Measurements from ENCODE around the gene PITRM1. TPM values are rescaled to one million over a fixed set of nuclear protein-coding genes. Genes with fewer than 3 reads are reported as not detected.

The PITRM1 gene
- polyA plus RNA-seq, 2 of the 4 experiments (the other 2 are of a cell fraction): 45.9 to 64.5 TPM

GRCh38 chr10:3210251-3210877, 37.8 kb upstream of the PITRM1 start:
- CTCF ChIA-PET: interaction anchor here (1.2 to 3.0 kb wide), 3 partner anchors 10 to 17 kb away, joined by 4 to 22 read pairs (median 7); no protein-coding TSS in a partner anchor
- POLR2A ChIA-PET: no interaction called here
- FAIRE-seq: no peak

GRCh38 chr10:3208481-3209406, 36.2 kb upstream of the PITRM1 start:
- Histone ChIP-seq H3K4me1 (no peaks in the 10 kb centered on the region), H3K4me2 (no peak overlapping the region), H3K4me3 (no peak overlapping the region), H3K27ac (no peak overlapping the region), H3K9me3 (no peaks in the 10 kb centered on the region)
- no peak for DNase-seq (ENCODE audit: low read depth in 1 of 2, low spot score in 1 of 2)
- ChIA-PET CTCF (interaction anchor here (0.7 to 3.0 kb wide), 3 partner anchors 8 to 14 kb away, joined by 4 to 22 read pairs (median 4); no protein-coding TSS in a partner anchor), POLR2A (no interaction called here)
- no peak for ATAC-seq
- no peak for FAIRE-seq
- WGBS (ENCODE audit: missing lambda C conversion rate): 79% methylated on average over 17 of the region's 31 CpGs
- TF ChIP-seq EP300 (IDR thresholded peaks at IDR 0.05) (no peak), POLR2A (IDR thresholded peaks at IDR 0.05; ENCODE audit: low read length) (no peak), RFX5 (IDR thresholded peaks at IDR 0.05) (no peak), REST (IDR thresholded peaks at IDR 0.05) (no peak), FOSB (CRISPR knock-in tag; IDR thresholded peaks at IDR 0.05) (no peak)
- TF ChIP-seq, protein P1, sequence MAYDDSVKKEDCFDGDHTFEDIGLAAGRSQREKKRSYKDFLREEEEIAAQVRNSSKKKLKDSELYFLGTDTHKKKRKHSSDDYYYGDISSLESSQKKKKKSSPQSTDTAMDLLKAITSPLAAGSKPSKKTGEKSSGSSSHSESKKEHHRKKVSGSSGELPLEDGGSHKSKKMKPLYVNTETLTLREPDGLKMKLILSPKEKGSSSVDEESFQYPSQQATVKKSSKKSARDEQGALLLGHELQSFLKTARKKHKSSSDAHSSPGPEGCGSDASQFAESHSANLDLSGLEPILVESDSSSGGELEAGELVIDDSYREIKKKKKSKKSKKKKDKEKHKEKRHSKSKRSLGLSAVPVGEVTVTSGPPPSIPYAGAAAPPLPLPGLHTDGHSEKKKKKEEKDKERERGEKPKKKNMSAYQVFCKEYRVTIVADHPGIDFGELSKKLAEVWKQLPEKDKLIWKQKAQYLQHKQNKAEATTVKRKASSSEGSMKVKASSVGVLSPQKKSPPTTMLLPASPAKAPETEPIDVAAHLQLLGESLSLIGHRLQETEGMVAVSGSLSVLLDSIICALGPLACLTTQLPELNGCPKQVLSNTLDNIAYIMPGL (CRISPR knock-in tag; IDR thresholded peaks at IDR 0.05; ENCODE audit: borderline replicate concordance): no peak

More at GRCh38 chr10:3210251-3210877, 37.8 kb upstream of the PITRM1 start:
- H3K4me1 ChIP-seq: no peaks in the 10 kb centered on the region
- H3K4me2 ChIP-seq: no peak overlapping the region
- H3K27ac ChIP-seq: no peak overlapping the region
- DNase-seq (ENCODE audit: low read depth in 1 of 2, low spot score in 1 of 2) (no peak), ATAC-seq (no peak)
- 64% methylated on average over 10 of the region's 10 CpGs for WGBS (ENCODE audit: missing lambda C conversion rate)
- no peak for TF ChIP-seq ZNF302 (CRISPR knock-in tag; IDR thresholded peaks at IDR 0.05)
- no peak overlapping the region for H3K4me3 ChIP-seq
- H3K9me3 ChIP-seq: no peaks in the 10 kb centered on the region

GRCh38 chr10:3207351-3207750, 34.8 kb upstream of the PITRM1 start:
- ATAC-seq (no peak), DNase-seq (ENCODE audit: low read depth in 1 of 2, low spot score in 1 of 2) (no peak), FAIRE-seq (no peak)
- Histone ChIP-seq H3K4me2 (no peak overlapping the region), H3K4me1 (no peaks in the 10 kb centered on the region), H3K4me3 (no peak overlapping the region), H3K9me3 (no peaks in the 10 kb centered on the region), H3K27ac (no peak overlapping the region)
- ChIA-PET POLR2A (no interaction called here), CTCF (interaction anchor here (1.0 to 2.2 kb wide), 5 partner anchors 10 to 33 kb away, joined by 3 to 9 read pairs (median 4); no protein-coding TSS in a partner anchor)
- 67% methylated on average over 8 of the region's 8 CpGs for WGBS (ENCODE audit: missing lambda C conversion rate)
- TF ChIP-seq, protein P2, sequence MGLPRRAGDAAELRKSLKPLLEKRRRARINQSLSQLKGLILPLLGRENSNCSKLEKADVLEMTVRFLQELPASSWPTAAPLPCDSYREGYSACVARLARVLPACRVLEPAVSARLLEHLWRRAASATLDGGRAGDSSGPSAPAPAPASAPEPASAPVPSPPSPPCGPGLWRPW (IDR thresholded peaks at IDR 0.05): no peak
- TF ChIP-seq ESRRA (IDR thresholded peaks at IDR 0.05; ENCODE audit: borderline replicate concordance, low read length) (no peak), RAD21 (conservative IDR thresholded peaks at IDR 0.05 in 1 of 2, IDR thresholded peaks at IDR 0.05 in 1 of 2) (no peak), ZC3H11A (IDR thresholded peaks at IDR 0.05) (no peak), JUNB (IDR thresholded peaks at IDR 0.05) (no peak), FOSL2 (IDR thresholded peaks at IDR 0.05) (no peak), FOSL2 (CRISPR knock-in tag; IDR thresholded peaks at IDR 0.05) (no peak), HOXB13 (CRISPR knock-in tag; IDR thresholded peaks at IDR 0.05; ENCODE audit: low read depth) (no peak), HOXB5 (CRISPR knock-in tag; IDR thresholded peaks at IDR 0.05) (no peak), HEYL (CRISPR knock-in tag; IDR thresholded peaks at IDR 0.05) (no peak), E2F6 (IDR thresholded peaks at IDR 0.05; ENCODE audit: borderline replicate concordance, low read depth) (no peak), HOXA7 (CRISPR knock-in tag; IDR thresholded peaks at IDR 0.05) (no peak), EHF (CRISPR knock-in tag; IDR thresholded peaks at IDR 0.05) (no peak), CBX8 (IDR thresholded peaks at IDR 0.05) (no peak)
- TF ChIP-seq, protein P3, sequence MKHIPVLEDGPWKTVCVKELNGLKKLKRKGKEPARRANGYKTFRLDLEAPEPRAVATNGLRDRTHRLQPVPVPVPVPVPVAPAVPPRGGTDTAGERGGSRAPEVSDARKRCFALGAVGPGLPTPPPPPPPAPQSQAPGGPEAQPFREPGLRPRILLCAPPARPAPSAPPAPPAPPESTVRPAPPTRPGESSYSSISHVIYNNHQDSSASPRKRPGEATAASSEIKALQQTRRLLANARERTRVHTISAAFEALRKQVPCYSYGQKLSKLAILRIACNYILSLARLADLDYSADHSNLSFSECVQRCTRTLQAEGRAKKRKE (CRISPR knock-in tag; IDR thresholded peaks at IDR 0.05; ENCODE audit: low read depth): no peak
